GM12873 (cell line): ENCODE measurements around the gene SH3BP5.

Experiments
- TF ChIP-seq, protein P1 (sequence below): IDR thresholded peaks from 2 replicates; pipeline ENCODE4 v1.5.1; 2012; ENCODE audit warnings: low read depth, mild to moderate bottlenecking, moderate library complexity, low read length, control low read depth; ENCODE audit not compliant: insufficient read depth; ENCODE audit errors: missing control alignments

Gene SH3BP5

GRCh38 chr3:15327941-15328340 is 4.4 kb downstream of the SH3BP5 start:
- TF ChIP-seq, protein P1, sequence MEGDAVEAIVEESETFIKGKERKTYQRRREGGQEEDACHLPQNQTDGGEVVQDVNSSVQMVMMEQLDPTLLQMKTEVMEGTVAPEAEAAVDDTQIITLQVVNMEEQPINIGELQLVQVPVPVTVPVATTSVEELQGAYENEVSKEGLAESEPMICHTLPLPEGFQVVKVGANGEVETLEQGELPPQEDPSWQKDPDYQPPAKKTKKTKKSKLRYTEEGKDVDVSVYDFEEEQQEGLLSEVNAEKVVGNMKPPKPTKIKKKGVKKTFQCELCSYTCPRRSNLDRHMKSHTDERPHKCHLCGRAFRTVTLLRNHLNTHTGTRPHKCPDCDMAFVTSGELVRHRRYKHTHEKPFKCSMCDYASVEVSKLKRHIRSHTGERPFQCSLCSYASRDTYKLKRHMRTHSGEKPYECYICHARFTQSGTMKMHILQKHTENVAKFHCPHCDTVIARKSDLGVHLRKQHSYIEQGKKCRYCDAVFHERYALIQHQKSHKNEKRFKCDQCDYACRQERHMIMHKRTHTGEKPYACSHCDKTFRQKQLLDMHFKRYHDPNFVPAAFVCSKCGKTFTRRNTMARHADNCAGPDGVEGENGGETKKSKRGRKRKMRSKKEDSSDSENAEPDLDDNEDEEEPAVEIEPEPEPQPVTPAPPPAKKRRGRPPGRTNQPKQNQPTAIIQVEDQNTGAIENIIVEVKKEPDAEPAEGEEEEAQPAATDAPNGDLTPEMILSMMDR = no peak

GRCh38 chr3:15326673-15327072 is 5.7 kb downstream of the SH3BP5 start:
- TF ChIP-seq, protein P1 = no peak

- TF ChIP-seq, protein P1 = no peak
Observed at GRCh38 chr3:15326037-15326436, 6.3 kb downstream of the SH3BP5 start.

DNA sequence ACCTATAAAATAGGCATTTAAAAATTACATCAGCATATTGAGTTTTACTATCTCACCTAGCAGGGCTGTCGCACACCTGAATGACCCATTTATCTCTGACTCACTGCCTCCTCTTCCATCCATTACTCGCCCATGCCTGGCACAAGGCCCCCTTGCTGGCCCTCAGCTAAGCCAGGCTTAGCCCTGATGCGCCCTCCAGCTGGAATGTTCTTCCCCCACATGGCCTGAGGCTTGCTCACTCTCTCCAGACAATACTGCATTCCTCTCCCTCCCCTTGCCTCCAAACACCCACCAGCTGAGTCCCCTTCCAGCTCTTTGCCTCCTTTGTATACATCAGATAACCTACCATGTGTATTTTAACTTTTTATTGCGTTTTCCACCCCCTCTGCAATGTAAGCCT is 7.2 kb downstream of the SH3BP5 start:
- TF ChIP-seq, protein P1 = no peak

GRCh38 chr3:15324379-15324808 is 8.0 kb downstream of the SH3BP5 start:
- TF ChIP-seq, protein P1 = no peak

GRCh38 chr3:15323063-15323462 is 9.3 kb downstream of the SH3BP5 start:
- TF ChIP-seq, protein P1 = no peak

DNA sequence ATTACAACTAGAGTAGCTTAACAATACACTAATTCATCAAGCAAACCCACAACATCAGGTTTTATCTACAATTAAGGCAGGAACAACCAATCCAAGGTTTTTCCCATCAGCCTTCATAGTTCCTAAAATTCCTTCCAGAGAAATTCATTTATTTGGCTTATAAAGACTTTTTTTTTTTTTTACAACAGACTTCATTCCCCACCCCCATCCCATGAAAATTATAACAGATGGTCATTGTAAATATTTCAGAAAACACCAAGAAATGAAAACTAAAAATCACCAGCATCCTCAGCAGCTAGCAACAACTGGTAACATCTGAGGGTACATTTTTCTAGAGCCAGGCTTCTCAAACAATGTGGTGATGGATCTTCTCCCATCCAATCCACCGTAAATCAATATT is 11.0 kb downstream of the SH3BP5 start:
- TF ChIP-seq, protein P1 = no peak
